HepG2 (cell line): ENCODE measurements around the gene FRMD4A. TPM values are rescaled to one million over a fixed set of nuclear protein-coding genes. Genes with fewer than 3 reads are reported as not detected.

ENCODE experiments used
- ATAC-seq: fragments of 200-7000 bp; cut with Tn5 transposase; 3 replicates; pipeline ENCODE4 v1.9.1; 2020; ENCODE audit warnings: mild to moderate bottlenecking, moderate library complexity
- BruUV-seq: library from RNA; stranded (reverse); fragments of 400-500 nt; replicated peaks from 2 replicates; lab custom pipeline; 2021; lab: Mats Ljungman, UMichigan
- CTCF ChIA-PET: fragments of 300-600 bp; formaldehyde crosslinking; extraction: SDS; loops from one replicate; lab custom pipeline; 2021; ENCODE audit warnings: low total read pairs, inconsistent platforms, low intra/inter-chr PET ratio; lab: Yijun Ruan, JAX
- POLR2A ChIA-PET: fragments of 350-600 bp; sonication (Branson Sonifier 250); formaldehyde crosslinking; loops from one replicate; lab custom pipeline; 2020; ENCODE audit warnings: antibody characterized with exemption, inconsistent platforms; lab: Yijun Ruan, JAX
- DNase-seq: peaks from one replicate; pipeline ENCODE4 v3.0.0-alpha.2; 2015; ENCODE audit warnings: low spot score
- FAIRE-seq: peaks from 3 replicates; lab custom pipeline; 2011; peaks lifted over from hg19 to GRCh38; lab: Jason Lieb, UNC
- H2AFZ ChIP-seq: one replicate; pipeline ENCODE4 v1.6.1; 2011; ENCODE audit warnings: low read length, inconsistent platforms
- H3K27ac ChIP-seq: fragments of 300-600 bp; 3 replicates; pipeline ENCODE4 v1.8.0; 2011; ENCODE audit warnings: mixed run types, mild to moderate bottlenecking, mixed read lengths, low read length, inconsistent platforms; ENCODE audit not compliant: insufficient read depth; ENCODE audit errors: extremely low read length
- H3K27me3 ChIP-seq, 2 experiments: fragments of 200-600 bp in 1 of 2; 2 replicates in 1 of 2; 3 replicates in 1 of 2; pipeline versions ENCODE4 v1.6.0 to v1.8.0; 2011; ENCODE audit warnings: low read length in 2 of 2, mild to moderate bottlenecking in 2 of 2, moderate library complexity in 2 of 2, inconsistent platforms in 1 of 2; ENCODE audit not compliant: insufficient read depth in 2 of 2, control insufficient read depth in 1 of 2
- H3K36me3 ChIP-seq, 2 experiments: fragments of 200-600 bp in 1 of 2; replicated peaks in 1 of 2; 2 replicates in 1 of 2; 3 replicates in 1 of 2; pipeline versions ENCODE4 v1.5.1 to v1.8.0; 2011; ENCODE audit warnings: low read length in 2 of 2, inconsistent platforms in 1 of 2; ENCODE audit not compliant: insufficient read depth in 2 of 2, control insufficient read depth in 1 of 2
- H3K4me1 ChIP-seq: 2 replicates; pipeline ENCODE4 v1.5.1; 2012; ENCODE audit warnings: low read length, inconsistent platforms; ENCODE audit not compliant: insufficient read depth
- H3K4me2 ChIP-seq: 2 replicates; pipeline ENCODE4 v1.6.0; 2011; ENCODE audit warnings: low read depth, low read length, inconsistent platforms
- H3K4me3 ChIP-seq, 3 experiments: fragments of 200-600 bp in 1 of 3; sonication (generic), shearing (Covaris generic) in 1 of 3; replicated peaks in 1 of 3; 2 replicates each; pipeline ENCODE4 v1.5.1; 2011 to 2016; ENCODE audit warnings: low read length in 3 of 3, inconsistent platforms in 2 of 3, low read depth in 2 of 3, mild to moderate bottlenecking in 2 of 3, control low read depth in 1 of 3, mixed read lengths in 1 of 3; ENCODE audit not compliant: insufficient read depth in 1 of 3
- H3K79me2 ChIP-seq: one replicate; pipeline ENCODE4 v1.6.1; 2011; ENCODE audit warnings: low read length, inconsistent platforms; ENCODE audit not compliant: insufficient read depth
- H3K9ac ChIP-seq: 2 replicates; pipeline ENCODE4 v1.6.0; 2011; ENCODE audit warnings: mild to moderate bottlenecking, low read depth, low read length, inconsistent platforms; ENCODE audit not compliant: insufficient read depth
- H3K9me3 ChIP-seq: 2 replicates; pipeline ENCODE4 v1.5.1; 2012; ENCODE audit warnings: mild to moderate bottlenecking, low read length
- H4K20me1 ChIP-seq: 2 replicates; pipeline ENCODE4 v1.6.0; 2011; ENCODE audit warnings: inconsistent platforms, mild to moderate bottlenecking, low read length, moderate library complexity; ENCODE audit not compliant: insufficient read depth
- HNRNPL ChIP-seq: fragments of 200-400 bp; formaldehyde crosslinking; IDR thresholded peaks from 2 replicates; pipeline ENCODE4 v1.6.1; 2017; ENCODE audit warnings: mild to moderate bottlenecking, low read depth, low read length
- LCORL ChIP-seq, 2 experiments: fragments of 450-650 bp in 1 of 2; sonication (generic) in 1 of 2; formaldehyde crosslinking in 1 of 2; IDR thresholded peaks; 2 replicates each; pipeline versions ENCODE4 v1.5.0 to v1.6.1; 2017 to 2020; ENCODE audit warnings: antibody characterized with exemption in 1 of 2, missing genetic modification reagents in 1 of 2
- NBN ChIP-seq: fragments of 450-650 bp; conservative IDR thresholded peaks from 2 replicates; pipeline ENCODE4 v1.6.1; 2017
- PLRG1 ChIP-seq: fragments of 450-650 bp; conservative IDR thresholded peaks from 2 replicates; pipeline ENCODE4 v1.6.1; 2016
- RXRB ChIP-seq: IDR thresholded peaks from 2 replicates; pipeline ENCODE4 v1.6.1; 2016; ENCODE audit warnings: borderline replicate concordance, missing genetic modification reagents, missing compliant biosample characterization
- SNRNP70 ChIP-seq: fragments of 200-400 bp; formaldehyde crosslinking; IDR thresholded peaks from 2 replicates; pipeline ENCODE4 v1.6.1; 2017; ENCODE audit warnings: mild to moderate bottlenecking, low read depth, low read length, moderate library complexity
- ZNF441 ChIP-seq: sonication (generic); formaldehyde crosslinking; IDR thresholded peaks from 2 replicates; pipeline ENCODE4 v1.7.0; 2021; ENCODE audit warnings: missing genetic modification reagents, borderline replicate concordance
- ZNF562 ChIP-seq: sonication (generic); formaldehyde crosslinking; IDR thresholded peaks from 2 replicates; pipeline ENCODE4 v1.8.0; 2022; ENCODE audit warnings: missing genetic modification reagents, borderline replicate concordance
- ZNF775 ChIP-seq: sonication (generic); formaldehyde crosslinking; IDR thresholded peaks from 2 replicates; pipeline ENCODE4 v1.4.0; 2020; ENCODE audit warnings: missing genetic modification reagents, mild to moderate bottlenecking, moderate library complexity, borderline replicate concordance
- WGBS: methylation state at CpG from one replicate; pipeline ENCODE4 v1.1.6; 2017; ENCODE audit warnings: low lambda C conversion rate; 5-methylcytosine and 5-hydroxymethylcytosine counted together
- in situ Hi-C: cut with HindIII; loops from 2 replicates; pipeline ENCODE4 v1.10.0; 2017; ENCODE audit warnings: low pct_unique_long_range_greater_than_20kb; ENCODE audit not compliant: extremely low pct_ligation_motif_present
- intact Hi-C: fragments of 100-400 bp; cut with micrococcal nuclease; formaldehyde crosslinking; loops from one replicate; pipeline ENCODE4 v1.10.0; 2022; ENCODE audit not compliant: unreplicated experiment
- polyA plus RNA-seq, 8 experiments: library from polyadenylated mRNA; depleted of rRNA in 3 of 8; stranded (reverse) in 7 of 8; unstranded in 1 of 8; fragments of >200 nt; fragmentation: Illumina TruSeq in 4 of 8; extraction: Trizol in 4 of 8; gene quantifications; 2 replicates each; pipeline versions ENCODE4 v1.2.1 to v1.2.3, GENCODE V29; 2011 to 2016; ENCODE audit warnings: low read depth in 4 of 8, missing spikeins in 1 of 8, mixed read lengths in 1 of 8; ENCODE audit not compliant: insufficient read depth in 1 of 8
- total RNA-seq, 5 experiments: library from RNA; depleted of rRNA; stranded (reverse); fragments of >200 nt; fragmentation: Illumina TruSeq; extraction: Trizol; gene quantifications; 2 replicates each; pipeline ENCODE4 v1.2.3, GENCODE V29; 2016; ENCODE audit warnings: low read depth in 1 of 5
- TF ChIP-seq, protein P1 (sequence below): sonication (generic); formaldehyde crosslinking; IDR thresholded peaks from 2 replicates; pipeline ENCODE4 v1.8.0; 2022; ENCODE audit warnings: mild to moderate bottlenecking, missing genetic modification reagents; ENCODE audit not compliant: insufficient replicate concordance

The FRMD4A gene
- total and polyA plus RNA-seq, 2 of the 13 experiments (the other 11 are each of a cell fraction or from before 2014, with no cell fraction given), result 0.09 to 0.26 TPM

DNA sequence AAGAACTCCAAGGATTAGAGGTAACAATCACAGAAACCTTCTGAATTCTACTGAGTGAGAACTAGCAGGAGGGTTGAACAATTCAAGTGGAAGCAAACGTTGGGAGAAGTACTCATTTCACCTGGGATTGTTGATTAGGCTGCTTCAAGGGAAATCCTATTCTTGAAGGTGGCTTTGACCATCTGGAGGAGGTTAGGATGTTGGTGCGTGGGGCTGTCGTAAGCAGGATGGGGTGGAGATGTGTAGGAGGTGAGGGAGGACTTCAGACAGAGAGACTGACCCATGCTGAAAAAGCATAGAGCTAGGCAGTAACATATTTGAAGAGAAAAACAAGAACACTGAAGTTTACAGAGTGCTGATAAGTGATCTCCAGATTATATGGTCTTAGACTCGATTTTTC lies 147.9 kb downstream of the FRMD4A start:
- no peak overlapping the region for H3K27ac ChIP-seq
- no peak for DNase-seq
- H3K9me3 ChIP-seq, result no peaks in the 10 kb centered on the region
- intact Hi-C loops, result no loop called here
- H4K20me1 ChIP-seq, result no peaks in the 10 kb centered on the region
- H3K9ac ChIP-seq, result no peak overlapping the region
- no peaks in the 10 kb centered on the region for H3K36me3 ChIP-seq
- no peak overlapping the region for H3K4me2 ChIP-seq
- H3K27me3 ChIP-seq, result peaks cover 0 to 6% of the 10 kb centered on the region in 2 experiments; a peak in 2 of 5 replicates
- H3K4me1 ChIP-seq, result peaks cover 21% of the 10 kb centered on the region
- TF ChIP-seq ZNF775 (CRISPR knock-in tag) (no peak), HNRNPL (no peak), NBN (no peak), ZNF562 (CRISPR knock-in tag) (no peak), LCORL (IDR thresholded peaks at IDR 0.05) (no peak), LCORL (CRISPR knock-in tag; IDR thresholded peaks at IDR 0.05) (no peak), ZNF441 (CRISPR knock-in tag) (no peak), PLRG1 (no peak), SNRNP70 (no peak), RXRB (CRISPR knock-in tag) (no peak)
- TF ChIP-seq, protein P1, sequence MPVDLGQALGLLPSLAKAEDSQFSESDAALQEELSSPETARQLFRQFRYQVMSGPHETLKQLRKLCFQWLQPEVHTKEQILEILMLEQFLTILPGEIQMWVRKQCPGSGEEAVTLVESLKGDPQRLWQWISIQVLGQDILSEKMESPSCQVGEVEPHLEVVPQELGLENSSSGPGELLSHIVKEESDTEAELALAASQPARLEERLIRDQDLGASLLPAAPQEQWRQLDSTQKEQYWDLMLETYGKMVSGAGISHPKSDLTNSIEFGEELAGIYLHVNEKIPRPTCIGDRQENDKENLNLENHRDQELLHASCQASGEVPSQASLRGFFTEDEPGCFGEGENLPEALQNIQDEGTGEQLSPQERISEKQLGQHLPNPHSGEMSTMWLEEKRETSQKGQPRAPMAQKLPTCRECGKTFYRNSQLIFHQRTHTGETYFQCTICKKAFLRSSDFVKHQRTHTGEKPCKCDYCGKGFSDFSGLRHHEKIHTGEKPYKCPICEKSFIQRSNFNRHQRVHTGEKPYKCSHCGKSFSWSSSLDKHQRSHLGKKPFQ (CRISPR knock-in tag), result no peak
- TF ChIP-seq, all 625 proteins: peak for 0
- POLR2A ChIA-PET, result no interaction called here
- in situ Hi-C loops, result loop anchor here (25.0 kb wide), 1 partner anchor 630 kb away; no protein-coding TSS in a partner anchor
- CTCF ChIA-PET, result no interaction called here
- FAIRE-seq (no peak), ATAC-seq (no peak)
- H2AFZ ChIP-seq, result no peak overlapping the region
- H3K79me2 ChIP-seq, result no peaks in the 10 kb centered on the region
- 38% methylated on average over 4 of the region's 4 CpGs for WGBS
- no peak overlapping the region for H3K4me3 ChIP-seq
- BruUV-seq, result no TSS peak
